ENCODE data around the gene HABP2.
A peak's percentile ranks its signal among the peaks of the same experiment; 100 is the strongest.

HABP2 gene

DNA sequence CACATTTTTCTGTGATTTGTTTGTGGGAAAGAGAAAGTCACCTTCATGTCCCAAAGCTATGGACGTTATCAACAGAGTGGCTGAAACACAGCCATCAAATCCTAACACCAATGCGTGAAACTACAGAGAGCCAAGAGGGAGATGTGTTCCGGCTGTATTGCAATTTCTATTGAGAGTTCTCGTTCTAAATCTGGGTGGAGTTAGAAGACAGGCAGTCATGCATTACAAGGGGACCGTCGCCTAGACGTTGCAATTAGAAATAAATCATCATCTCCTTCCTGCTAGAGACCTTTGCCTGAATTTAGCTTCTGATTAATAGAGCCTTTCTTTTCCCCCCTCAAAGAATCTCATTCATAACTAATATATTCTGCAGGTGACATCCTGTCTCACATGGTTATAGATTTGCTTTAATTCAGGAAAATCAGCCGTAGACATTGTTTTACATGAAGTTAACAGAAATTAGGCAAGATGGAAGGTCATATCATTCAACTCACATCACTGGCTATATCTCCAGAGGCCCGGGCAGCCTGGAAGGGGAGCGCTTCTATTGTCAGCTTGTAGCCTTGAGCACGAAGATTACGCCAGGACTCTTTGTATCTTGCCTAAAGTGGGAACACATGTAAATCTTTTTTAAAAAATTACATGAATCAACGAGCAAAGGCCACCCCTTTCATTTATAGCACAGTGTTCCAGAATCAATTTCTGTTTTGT is 52.6 kb downstream of the HABP2 start:
- DNase-seq (ENCODE audit: low spot score): no peak

DNA sequence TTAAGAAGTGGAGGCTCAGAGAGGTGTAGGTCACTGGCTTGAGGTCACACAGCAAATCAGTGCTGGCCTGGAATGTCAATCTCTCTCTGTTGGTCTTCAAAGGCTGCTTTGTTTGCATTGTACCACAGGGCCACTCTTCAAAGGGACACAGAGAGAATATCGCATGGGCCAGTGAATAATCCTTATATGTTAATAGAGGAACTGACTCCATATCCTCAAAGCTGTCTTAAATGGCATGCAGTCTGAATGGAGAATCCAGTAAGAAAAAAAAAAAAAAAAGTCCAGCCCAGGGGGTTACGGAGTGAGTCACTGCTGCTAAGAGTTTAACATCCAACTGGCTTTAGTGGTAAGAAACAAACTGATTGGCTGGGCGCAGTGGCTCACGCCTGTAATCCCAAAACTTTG is 56.9 kb downstream of the HABP2 start:
- DNase-seq (ENCODE audit: low spot score): no peak

DNA sequence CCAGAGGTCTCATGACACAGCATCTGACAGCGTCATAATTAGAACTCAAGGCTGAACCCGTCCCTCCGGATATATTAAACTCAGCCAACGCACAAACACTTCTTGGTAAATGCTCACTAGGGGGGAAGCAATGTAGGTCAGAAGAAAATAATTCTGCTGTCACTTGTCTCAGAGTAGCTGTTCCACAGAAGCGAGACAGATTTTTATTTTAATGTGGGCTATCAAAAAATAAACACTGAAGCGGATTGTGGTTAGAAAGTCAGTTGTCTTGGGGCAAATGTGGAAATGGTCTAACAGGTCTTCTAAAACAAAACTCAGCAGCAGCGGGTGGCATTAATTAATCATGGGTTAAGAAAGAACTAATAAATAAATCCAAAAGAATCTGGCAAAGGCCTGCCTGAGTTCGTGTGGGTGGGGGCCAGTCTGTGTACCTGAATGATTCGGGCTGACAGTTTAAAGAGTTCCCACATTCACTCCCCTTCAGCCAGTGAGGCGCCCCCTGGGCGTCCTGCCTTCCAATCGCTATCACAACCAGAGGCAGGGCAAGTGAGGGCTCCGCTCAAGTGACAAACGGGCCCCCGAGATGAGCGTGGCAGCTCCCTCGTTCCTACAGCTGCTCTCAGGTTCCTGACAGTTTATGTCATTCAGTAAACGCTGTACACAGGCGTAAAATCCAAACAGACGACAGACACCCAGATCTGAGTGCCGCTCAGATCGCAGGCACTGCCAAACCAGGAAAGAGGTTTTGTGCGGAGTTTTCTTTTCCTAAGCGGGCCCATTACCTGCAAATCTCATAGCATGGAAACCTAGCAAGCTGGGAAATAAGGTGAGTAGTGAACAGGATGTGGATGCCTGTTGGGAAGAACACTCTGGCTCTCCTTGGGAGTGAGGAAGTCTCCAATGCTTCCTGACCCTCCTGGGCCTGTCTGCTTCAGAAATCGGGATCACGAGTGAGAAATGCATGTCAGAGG is 58.1 kb downstream of the HABP2 start:
- DNase-seq (ENCODE audit: low spot score): no peak

DNA sequence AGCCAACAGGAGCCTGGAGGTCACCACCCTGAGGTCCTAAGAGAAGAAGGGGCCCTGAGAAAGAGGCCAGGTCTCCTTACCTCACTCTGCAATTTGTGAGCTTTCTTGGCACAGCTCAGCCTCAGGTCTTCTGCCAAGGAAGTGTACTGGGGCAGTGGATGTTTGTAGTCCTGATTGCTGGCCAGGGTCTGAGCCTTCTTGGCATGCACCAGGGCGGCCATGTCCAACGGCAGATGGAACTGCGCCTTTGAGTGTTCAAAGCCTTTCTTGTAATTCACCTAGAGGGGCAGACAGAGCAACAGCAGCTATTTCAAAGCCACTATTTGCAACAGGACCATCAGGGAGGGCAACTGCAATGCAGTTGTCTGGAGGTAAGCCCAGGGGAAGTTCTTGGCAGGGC is 59.3 kb downstream of the HABP2 start:
- DNase-seq (ENCODE audit: low spot score): peak; percentile 71

DNA sequence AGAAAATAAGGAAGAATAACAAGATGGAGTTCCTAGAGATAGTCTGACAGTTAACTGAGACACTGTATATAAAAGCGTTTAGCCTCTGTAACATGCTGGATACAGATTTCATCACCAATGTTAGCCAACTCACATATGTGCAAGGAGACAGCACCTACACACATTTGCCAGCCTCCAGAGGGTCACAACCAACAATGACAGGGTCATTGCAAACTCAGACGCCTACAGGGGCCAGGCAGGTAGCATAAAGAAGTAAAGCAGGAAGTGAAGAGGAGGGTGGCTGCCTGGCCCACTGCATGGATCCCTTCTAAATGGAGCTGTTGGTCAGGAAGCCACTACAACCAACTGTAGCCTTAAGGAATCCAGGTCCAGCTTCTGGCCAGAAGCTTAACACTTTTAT is 60.6 kb downstream of the HABP2 start:
- no peak for DNase-seq (ENCODE audit: low spot score)

DNA sequence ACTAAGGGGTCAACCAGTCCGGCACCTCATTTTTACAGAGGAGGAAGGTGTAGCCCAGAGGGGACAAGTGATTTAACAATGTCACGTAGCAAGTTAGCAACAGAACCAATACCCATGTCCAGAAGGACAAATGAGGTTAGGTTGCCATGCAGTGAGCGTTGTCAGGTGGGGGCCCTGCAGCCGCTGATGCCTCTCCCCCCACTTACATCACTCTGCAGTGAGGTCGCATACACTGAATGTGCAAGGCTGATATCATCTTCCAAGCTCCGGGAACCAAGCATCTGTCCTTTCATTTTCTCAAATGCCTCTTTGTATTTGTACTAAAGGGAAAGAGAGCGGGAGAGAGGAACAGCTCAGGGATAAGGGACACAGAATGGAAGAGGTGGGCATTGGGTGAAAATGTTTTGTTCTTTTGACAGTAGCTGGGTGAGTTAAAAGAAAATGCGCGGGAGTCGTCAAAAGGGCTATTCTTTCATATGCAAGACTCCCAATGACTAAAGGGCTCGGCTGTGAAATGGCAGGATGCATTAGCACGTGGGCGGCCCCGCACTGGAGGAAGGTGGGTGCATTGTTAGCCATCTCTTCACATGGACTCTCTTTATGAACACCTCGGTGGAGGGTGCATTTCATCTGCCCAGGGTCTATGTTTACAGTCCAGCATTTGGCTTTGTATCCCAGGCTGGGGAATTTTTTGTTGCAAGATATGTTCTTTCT is 61.3 kb downstream of the HABP2 start:
- peak; percentile 20 for DNase-seq (ENCODE audit: low spot score)

DNA sequence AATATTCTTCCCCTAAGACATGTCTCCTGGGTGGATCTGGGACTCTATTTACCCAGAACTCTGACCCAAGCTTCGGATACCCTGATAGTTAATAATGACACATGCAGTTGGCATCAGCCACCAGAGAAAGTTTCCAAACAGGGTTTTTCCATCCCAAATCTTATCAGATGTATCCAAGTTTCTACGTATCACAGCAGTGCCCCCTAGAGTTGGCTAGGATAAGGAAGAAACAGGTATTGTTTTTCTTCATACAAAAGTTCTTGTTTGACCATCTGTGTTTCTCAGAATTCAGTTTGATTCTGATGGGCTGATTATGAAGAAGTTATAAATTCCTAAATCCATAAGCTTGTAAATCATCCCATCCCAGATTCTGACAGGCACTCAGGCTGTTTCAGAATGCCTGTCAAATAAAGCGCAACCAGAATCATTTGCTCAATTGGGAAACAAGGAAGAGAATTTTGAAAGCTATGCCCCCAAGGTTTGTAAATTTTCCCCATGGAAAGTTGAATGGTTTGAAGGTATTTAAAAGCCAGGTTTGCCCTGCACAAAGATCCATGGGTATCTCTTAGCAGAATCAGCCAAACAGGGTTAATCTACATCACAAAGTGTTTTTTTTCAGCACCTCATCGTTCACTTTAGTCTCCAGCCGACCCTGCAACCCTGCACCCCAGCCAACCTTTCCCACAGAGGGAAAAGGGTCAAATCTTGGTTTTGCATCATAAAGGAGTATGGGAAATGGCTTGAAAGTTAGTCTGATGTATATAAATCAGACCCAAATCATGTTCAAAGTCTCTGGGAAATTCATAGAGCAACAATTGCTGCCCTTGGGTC is 63.6 kb downstream of the HABP2 start:
- DNase-seq (ENCODE audit: low spot score): peak; percentile 35

DNA sequence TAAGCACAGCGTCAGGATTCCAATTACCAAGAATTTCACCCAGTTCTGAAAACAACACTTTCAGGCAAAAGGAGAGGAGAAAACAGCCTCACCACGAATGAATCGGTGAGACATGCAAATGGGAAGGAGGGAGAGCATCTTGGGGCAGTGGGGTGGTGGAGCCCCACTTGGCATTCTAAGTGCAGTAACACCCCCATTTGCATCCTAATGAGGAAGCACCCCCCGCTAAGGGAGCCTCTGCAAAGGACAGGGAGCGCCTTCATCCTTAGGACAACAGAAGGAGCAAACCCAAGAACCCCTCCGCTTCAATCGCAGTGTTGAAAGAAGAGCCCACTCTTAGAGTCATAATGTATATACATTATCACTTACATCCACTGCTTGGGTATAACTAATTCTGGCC is 64.2 kb downstream of the HABP2 start:
- no peak for DNase-seq (ENCODE audit: low spot score)

DNA sequence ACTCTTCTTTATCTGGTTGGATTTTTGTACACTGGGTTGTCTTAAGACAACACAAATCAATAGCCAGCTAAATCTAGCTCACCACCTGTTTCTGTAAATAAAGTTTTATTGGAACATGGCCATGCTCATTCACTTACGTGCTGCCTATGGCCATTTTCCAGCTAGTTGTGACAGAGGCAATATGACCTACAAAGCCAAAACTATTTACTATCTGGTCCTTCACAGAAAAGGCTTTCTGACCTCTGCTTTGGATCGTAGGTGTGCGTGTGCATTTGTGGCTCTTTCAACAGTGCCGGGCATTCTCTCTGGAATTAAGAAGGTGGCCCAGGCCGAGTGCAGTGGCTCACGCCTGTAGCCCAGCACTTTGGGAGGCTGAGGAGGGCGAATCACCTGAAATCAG is 65.5 kb downstream of the HABP2 start:
- DNase-seq (ENCODE audit: low spot score): no peak

DNA sequence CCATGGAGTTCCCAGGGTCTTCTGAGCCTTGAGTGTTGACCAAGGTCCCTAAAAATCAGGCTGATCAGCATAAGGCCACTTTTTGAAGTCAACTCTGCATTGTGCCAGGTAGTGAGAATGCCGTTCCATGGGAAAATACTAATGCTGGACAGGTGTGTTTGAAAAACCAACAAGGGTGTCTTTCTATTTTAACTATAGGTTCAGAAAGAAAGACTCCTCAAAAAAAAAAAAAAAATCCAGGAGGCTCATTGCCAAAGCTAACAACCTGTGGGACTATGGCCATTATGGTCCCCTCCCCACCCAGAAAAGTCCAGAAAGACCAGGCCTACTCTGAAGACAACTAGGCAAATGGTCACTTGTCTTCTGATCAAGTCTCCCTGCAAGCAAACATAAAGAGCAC is 66.5 kb downstream of the HABP2 start:
- no peak for DNase-seq (ENCODE audit: low spot score)

DNA sequence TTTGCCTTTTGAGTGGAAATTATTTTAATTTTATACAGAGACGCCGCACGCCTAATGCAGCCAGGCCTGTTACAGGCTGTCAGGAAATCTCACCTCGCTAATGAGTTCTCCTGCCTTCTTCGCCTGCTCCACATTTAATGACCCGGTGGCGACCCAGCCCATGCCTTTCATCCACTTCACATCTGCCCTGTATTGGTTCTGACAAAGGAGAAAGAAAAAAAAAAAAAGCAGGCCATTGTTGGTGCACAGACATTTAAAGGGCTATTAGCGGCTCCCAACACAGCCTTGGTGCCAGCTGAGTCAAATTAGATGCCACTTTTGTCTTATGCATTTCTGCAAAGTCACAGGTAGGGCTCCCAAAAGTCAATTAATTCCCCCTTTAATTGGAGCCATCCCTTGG is 67.7 kb downstream of the HABP2 start:
- no peak for DNase-seq (ENCODE audit: low spot score)

DNA sequence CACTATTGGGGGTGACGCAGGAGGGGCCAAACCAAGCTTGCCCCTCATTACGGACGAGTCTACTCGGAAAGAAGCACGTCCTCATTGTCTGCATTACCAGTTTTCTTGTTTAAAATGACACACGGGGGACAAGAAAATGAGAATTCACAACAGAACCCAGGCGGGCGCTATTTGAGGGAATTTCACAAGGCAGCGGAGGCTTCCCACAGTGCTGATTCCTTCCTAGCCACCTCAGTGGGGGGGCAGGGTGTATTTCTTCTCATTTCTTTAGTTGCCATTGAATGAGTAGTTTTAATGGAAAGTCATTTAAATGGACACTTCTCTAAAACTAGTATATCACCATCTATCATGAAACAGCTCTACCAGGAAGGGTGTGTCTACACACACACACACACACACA is 68.1 kb downstream of the HABP2 start:
- no peak for DNase-seq (ENCODE audit: low spot score)

DNA sequence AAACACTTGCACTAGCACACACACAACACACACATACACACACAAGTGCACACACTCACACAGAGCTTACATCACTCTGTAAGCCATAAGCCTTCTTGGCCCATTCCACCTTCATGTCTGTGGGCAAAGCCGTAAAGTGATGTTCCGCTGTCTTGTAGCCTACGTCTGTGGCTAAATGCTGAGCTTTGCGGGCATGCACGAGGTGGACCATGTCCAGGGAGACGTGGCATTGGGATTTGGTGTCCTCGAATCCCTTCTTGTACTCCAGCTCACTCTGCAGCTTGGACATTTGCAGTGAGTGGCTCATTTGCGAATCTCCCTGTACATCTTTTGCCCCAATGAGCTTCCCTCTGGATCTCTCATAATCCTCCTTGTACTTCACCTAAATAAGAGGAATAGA is 68.9 kb downstream of the HABP2 start:
- no peak for DNase-seq (ENCODE audit: low spot score)

DNA sequence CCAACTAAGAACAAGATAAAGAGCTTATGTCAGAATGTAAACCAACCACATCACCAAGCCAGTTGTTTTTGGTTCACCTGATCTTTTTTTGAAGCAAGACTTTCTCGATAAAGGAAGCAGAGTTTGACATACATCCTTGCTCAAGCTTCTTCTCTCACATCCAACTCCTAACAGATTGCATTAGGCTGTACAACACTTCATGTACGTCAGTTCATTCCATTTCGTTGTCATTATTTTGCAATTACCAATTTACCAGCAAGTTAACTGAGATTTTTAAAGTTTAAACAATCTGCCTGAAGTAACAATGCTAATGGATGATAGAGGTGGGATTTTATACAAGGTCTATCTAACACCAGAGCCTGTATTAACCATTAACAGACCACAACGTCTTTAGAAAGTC is 70.0 kb downstream of the HABP2 start:
- DNase-seq (ENCODE audit: low spot score): no peak

DNA sequence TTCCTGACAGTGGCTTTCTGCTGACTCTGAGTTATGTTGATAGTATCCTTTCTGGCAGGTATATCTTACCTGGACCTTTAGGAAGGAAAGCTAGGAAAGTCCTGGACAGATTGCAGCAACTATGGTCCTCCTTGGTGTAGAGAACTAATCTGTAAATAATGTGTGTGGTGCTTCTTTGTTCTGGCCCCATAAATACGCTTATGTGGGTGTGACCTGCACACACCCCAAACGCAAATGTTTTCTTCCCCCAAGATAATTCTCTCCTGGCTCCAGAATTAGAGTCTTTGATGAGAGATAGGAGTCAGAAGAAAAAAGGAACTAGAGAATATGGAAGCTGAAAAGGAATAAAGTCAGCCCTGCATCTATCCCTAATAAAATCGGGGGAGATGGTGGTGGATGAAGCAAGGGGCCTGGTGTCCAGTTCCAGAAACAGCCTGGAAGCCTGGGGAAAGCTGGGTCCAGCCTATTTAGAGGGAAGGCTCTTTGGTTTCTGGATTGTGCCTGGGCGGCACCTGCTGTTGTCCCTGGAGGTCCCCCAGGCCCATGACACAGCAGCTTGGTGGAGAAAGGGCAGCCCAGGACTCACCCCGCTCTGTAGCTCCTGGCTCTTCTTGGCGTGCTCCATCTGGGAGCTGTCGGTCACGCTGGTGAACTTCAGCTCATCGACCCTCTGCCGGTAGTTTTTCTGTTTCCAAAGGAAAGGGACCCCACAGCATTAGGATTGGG is 72.8 kb downstream of the HABP2 start:
- no peak for DNase-seq (ENCODE audit: low spot score)

DNA sequence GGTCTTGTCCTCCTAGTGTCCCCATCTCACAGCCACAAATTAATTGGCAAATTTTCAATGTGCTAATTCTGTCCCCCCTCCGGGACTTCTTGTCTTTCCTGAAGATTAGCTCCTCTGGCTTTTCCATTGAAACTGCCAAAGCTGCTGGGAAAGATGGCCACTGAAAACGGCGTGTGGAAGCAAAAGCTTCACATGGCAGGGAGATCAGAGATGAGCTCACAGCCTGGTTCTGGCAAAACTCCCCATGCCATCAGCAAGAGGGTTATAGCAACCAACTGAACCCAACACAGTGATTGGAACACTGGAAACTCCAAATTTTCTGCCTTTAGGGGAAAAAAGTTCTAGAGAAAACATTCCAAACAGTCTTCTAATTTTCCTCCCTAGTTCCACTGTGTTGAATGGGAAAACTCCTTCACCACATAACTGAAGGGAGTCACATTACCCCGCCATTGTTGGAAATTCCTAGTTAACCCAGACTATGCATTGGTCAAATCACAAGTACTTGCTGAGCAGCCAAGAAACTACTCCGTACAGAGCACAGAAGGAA is 74.0 kb downstream of the HABP2 start:
- no peak for DNase-seq (ENCODE audit: low spot score)

DNA sequence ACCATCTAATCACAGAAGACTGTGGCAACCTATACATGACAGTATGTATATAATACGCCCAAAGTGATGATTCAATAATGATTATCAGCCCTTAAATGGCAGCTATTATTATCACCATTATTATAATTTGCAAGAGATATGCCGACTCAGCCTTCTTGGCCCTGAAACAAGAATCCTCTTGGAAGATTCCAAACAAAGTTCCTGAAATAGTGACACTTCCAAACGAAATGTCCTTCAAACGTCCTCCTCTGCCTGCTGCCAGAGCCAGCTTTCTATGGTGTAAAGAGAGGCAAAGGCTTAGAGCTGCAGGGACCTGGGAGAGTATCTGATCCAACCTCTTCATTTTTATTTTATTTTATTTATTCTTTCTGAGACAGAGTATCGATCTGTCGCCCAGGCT is 75.0 kb downstream of the HABP2 start:
- no peak for DNase-seq (ENCODE audit: low spot score)

DNA sequence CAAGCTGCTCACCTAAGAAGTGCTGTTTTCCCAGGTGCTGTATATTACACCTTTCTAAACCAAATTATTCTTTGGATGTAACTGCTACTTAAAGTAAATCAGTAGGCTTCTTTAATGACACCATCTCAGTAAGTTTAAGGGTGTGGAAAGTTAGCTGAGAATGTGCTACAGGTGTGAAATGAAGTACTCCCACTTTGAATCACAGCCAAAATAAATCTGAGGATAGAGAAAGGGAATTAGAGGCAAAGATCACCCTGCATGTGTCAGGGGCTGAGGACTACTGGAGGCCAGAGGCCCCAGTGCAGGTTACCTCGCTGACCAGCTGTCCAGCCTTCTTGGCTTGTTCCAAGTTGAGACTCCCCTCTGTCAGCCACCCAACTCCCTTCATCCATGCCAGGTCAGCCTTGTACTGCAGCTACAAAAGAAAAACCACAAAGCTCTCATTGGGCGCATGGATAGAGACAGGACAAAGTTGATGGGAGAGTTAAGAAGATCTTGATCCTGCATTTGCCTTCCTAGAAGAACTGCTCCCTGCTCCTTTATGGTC is 75.8 kb downstream of the HABP2 start:
- no peak for DNase-seq (ENCODE audit: low spot score)

DNA sequence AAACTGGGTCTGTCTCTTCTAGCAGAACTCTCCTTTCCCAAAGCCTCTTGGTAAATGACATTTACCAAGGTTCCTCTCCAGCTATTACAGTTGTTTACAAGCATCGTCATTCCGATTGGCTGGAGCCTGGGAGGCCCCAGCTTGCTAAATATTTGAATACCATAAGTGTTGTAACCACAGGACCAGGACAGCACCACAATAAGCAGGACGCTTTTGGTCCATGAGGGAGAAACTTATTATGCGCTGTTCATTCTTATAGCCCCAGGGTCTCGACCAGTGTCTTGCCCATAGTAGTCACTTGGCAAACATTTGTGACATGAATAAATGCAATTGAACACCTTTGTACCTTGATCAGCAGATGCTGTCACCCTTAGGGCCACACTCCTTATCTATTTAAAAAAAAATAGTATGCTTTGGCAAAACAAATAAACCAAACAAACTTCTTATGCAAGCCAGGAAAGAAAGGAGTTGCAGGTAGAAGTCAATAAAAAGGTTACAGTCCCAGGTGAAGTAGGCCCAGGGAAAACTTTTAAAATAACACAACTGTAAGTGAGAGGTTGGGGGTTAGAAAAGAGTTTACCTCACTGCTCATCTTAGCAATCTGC is 78.2 kb downstream of the HABP2 start:
- DNase-seq (ENCODE audit: low spot score): no peak
